WTC11 (cell line): ENCODE measurements around the gene TATDN3. TPM values are rescaled to one million over a fixed set of nuclear protein-coding genes. Genes with fewer than 3 reads are reported as not detected.
A peak's percentile ranks its signal among the peaks of the same experiment; 100 is the strongest.

Experiments used
- ATF3 ChIP-seq: sonication (generic); formaldehyde crosslinking; conservative IDR thresholded peaks from 2 replicates; pipeline ENCODE4 v1.8.1; 2022; ENCODE audit warnings: mild to moderate bottlenecking, missing genetic modification reagents
- CDX4 ChIP-seq: fragments of 250-450 bp; sonication (Bioruptor Pico); IDR thresholded peaks from 2 replicates; pipeline ENCODE4 v1.9.0; 2021; ENCODE audit warnings: moderate library complexity, mild to moderate bottlenecking, inconsistent platforms, borderline replicate concordance
- CREM ChIP-seq: sonication (generic); formaldehyde crosslinking; IDR thresholded peaks from 2 replicates; pipeline ENCODE4 v1.8.1; 2022; ENCODE audit warnings: mild to moderate bottlenecking, missing genetic modification reagents, moderate library complexity
- E2F1 ChIP-seq: sonication (generic); formaldehyde crosslinking; IDR thresholded peaks from 2 replicates; pipeline ENCODE4 v1.8.0; 2022; ENCODE audit warnings: mild to moderate bottlenecking, missing genetic modification reagents
- E2F4 ChIP-seq: sonication (generic); formaldehyde crosslinking; IDR thresholded peaks from 2 replicates; pipeline ENCODE4 v1.8.1; 2022; ENCODE audit warnings: low read depth, mild to moderate bottlenecking, moderate library complexity, missing genetic modification reagents, borderline replicate concordance
- ELF4 ChIP-seq: sonication (generic); formaldehyde crosslinking; IDR thresholded peaks from 2 replicates; pipeline ENCODE4 v1.8.1; 2022; ENCODE audit warnings: low read depth, mild to moderate bottlenecking, moderate library complexity, missing genetic modification reagents
- EMX1 ChIP-seq: fragments of 250-450 bp; sonication (Bioruptor Pico); IDR thresholded peaks from 2 replicates; pipeline ENCODE4 v1.8.0; 2021; ENCODE audit warnings: mild to moderate bottlenecking
- ESRRA ChIP-seq: sonication (generic); formaldehyde crosslinking; IDR thresholded peaks from 2 replicates; pipeline ENCODE4 v1.8.1; 2022; ENCODE audit warnings: mild to moderate bottlenecking, missing genetic modification reagents, borderline replicate concordance
- FOXK1 ChIP-seq: sonication (generic); formaldehyde crosslinking; IDR thresholded peaks from 2 replicates; pipeline ENCODE4 v1.8.0; 2022; ENCODE audit warnings: mild to moderate bottlenecking, moderate library complexity, missing genetic modification reagents
- GABPB1 ChIP-seq: sonication (generic); formaldehyde crosslinking; IDR thresholded peaks from 2 replicates; pipeline ENCODE4 v1.8.1; 2023; ENCODE audit warnings: mild to moderate bottlenecking, missing genetic modification reagents
- GTF2I ChIP-seq: fragments of 250-450 bp; sonication (Bioruptor Pico); conservative IDR thresholded peaks from 2 replicates; pipeline ENCODE4 v1.4.0; 2021; ENCODE audit warnings: mild to moderate bottlenecking
- HMGXB4 ChIP-seq: sonication (generic); formaldehyde crosslinking; IDR thresholded peaks from 2 replicates; pipeline ENCODE4 v1.8.1; 2023; ENCODE audit warnings: mild to moderate bottlenecking, moderate library complexity, missing genetic modification reagents
- IRF2 ChIP-seq: sonication (generic); formaldehyde crosslinking; IDR thresholded peaks from 2 replicates; pipeline ENCODE4 v1.8.0; 2022; ENCODE audit warnings: low read depth, missing genetic modification reagents, borderline replicate concordance
- MAX ChIP-seq: sonication (generic); formaldehyde crosslinking; IDR thresholded peaks from 2 replicates; pipeline ENCODE4 v1.8.0; 2022; ENCODE audit warnings: mild to moderate bottlenecking, missing genetic modification reagents
- MLX ChIP-seq: sonication (generic); formaldehyde crosslinking; IDR thresholded peaks from 2 replicates; pipeline ENCODE4 v1.8.1; 2023; ENCODE audit warnings: mild to moderate bottlenecking, missing genetic modification reagents, moderate library complexity
- MXD4 ChIP-seq: fragments of 250-450 bp; sonication (Bioruptor Pico); IDR thresholded peaks from 2 replicates; pipeline ENCODE4 v1.8.0; 2021; ENCODE audit warnings: mild to moderate bottlenecking, moderate library complexity, borderline replicate concordance
- NR2C2 ChIP-seq: sonication (generic); formaldehyde crosslinking; IDR thresholded peaks from 2 replicates; pipeline ENCODE4 v1.8.0; 2022; ENCODE audit warnings: mild to moderate bottlenecking, missing genetic modification reagents
- OVOL2 ChIP-seq: fragments of 250-450 bp; sonication (Bioruptor Pico); IDR thresholded peaks from 2 replicates; pipeline ENCODE4 v1.9.0; 2021; ENCODE audit warnings: mild to moderate bottlenecking, borderline replicate concordance
- RORB ChIP-seq: fragments of 250-450 bp; sonication (Bioruptor Pico); IDR thresholded peaks from 2 replicates; pipeline ENCODE4 v1.9.0; 2021; ENCODE audit warnings: mild to moderate bottlenecking
- SMAD4 ChIP-seq: sonication (generic); formaldehyde crosslinking; IDR thresholded peaks from 2 replicates; pipeline ENCODE4 v1.8.0; 2022; ENCODE audit warnings: mild to moderate bottlenecking, missing genetic modification reagents
- SP1 ChIP-seq: sonication (generic); formaldehyde crosslinking; conservative IDR thresholded peaks from 2 replicates; pipeline ENCODE4 v1.8.1; 2022; ENCODE audit warnings: missing genetic modification reagents
- USF1 ChIP-seq: sonication (generic); formaldehyde crosslinking; IDR thresholded peaks from 2 replicates; pipeline ENCODE4 v1.8.0; 2022; ENCODE audit warnings: mild to moderate bottlenecking, missing genetic modification reagents
- ZBTB43 ChIP-seq: sonication (generic); formaldehyde crosslinking; IDR thresholded peaks from 2 replicates; pipeline ENCODE4 v1.8.1; 2023; ENCODE audit warnings: mild to moderate bottlenecking, missing genetic modification reagents
- ZNF138 ChIP-seq: sonication (generic); formaldehyde crosslinking; conservative IDR thresholded peaks from 2 replicates; pipeline ENCODE4 v1.8.1; 2022; ENCODE audit warnings: mild to moderate bottlenecking, moderate library complexity, missing genetic modification reagents
- ZNF219 ChIP-seq: sonication (generic); formaldehyde crosslinking; IDR thresholded peaks from 2 replicates; pipeline ENCODE4 v1.8.0; 2023; ENCODE audit warnings: missing genetic modification reagents, mild to moderate bottlenecking, borderline replicate concordance
- ZNF416 ChIP-seq: fragments of 250-450 bp; sonication (Bioruptor Pico); IDR thresholded peaks from 2 replicates; pipeline ENCODE4 v1.9.0; 2021; ENCODE audit warnings: mild to moderate bottlenecking, inconsistent platforms
- ZNF423 ChIP-seq: fragments of 250-450 bp; sonication (Bioruptor Pico); IDR thresholded peaks from 2 replicates; pipeline ENCODE4 v2.1.2; 2022; ENCODE audit warnings: mild to moderate bottlenecking, moderate library complexity
- ZNF425 ChIP-seq: fragments of 250-450 bp; sonication (Bioruptor Pico); conservative IDR thresholded peaks from 2 replicates; pipeline ENCODE4 v1.9.0; 2021; ENCODE audit warnings: mild to moderate bottlenecking
- ZSCAN18 ChIP-seq: fragments of 250-450 bp; sonication (Bioruptor Pico); IDR thresholded peaks from 2 replicates; pipeline ENCODE4 v2.1.2; 2022; ENCODE audit warnings: mild to moderate bottlenecking, moderate library complexity
- total RNA-seq: library from RNA; stranded (reverse); gene quantifications from 3 replicates; pipeline ENCODE4 v1.2.3, GENCODE V29; 2021

Gene TATDN3
- total RNA-seq, 1 experiment from 2014 or later = 19.3 TPM

- no peak for TF ChIP-seq IRF2 (CRISPR knock-in tag)
- TF ChIP-seq MLX = no peak
- TF ChIP-seq ZBTB43 = 0 out of 2 replicates have a peak, but pooled peaks have one; percentile 30
- no peak for TF ChIP-seq MXD4
- TF ChIP-seq EMX1 = no peak
- TF ChIP-seq ZNF219 = no peak
- no peak for TF ChIP-seq SMAD4
- no peak for TF ChIP-seq ZSCAN18 (CRISPR knock-in tag)
- no peak for TF ChIP-seq ZNF138
- TF ChIP-seq NR2C2 (CRISPR knock-in tag) = no peak
- TF ChIP-seq CDX4 = no peak
- TF ChIP-seq SP1 (CRISPR knock-in tag) = peak; percentile 89
- TF ChIP-seq FOXK1 (CRISPR knock-in tag) = peak; percentile 78
- TF ChIP-seq USF1 (CRISPR knock-in tag) = no peak
- TF ChIP-seq ZNF425 (CRISPR knock-in tag) = no peak
- no peak for TF ChIP-seq OVOL2 (CRISPR knock-in tag)
- TF ChIP-seq CREM (CRISPR knock-in tag) = no peak
- TF ChIP-seq E2F4 (CRISPR knock-in tag) = no peak
- TF ChIP-seq ZNF416 = no peak
- TF ChIP-seq E2F1 = no peak
- no peak for TF ChIP-seq GTF2I (CRISPR knock-in tag)
- TF ChIP-seq ESRRA (CRISPR knock-in tag) = 0 out of 2 replicates have a peak, but pooled peaks have one; percentile 25
- peak; percentile 58; the same call in 1 of the 2 replicates for TF ChIP-seq HMGXB4 (CRISPR knock-in tag)
- no peak for TF ChIP-seq ZNF423 (CRISPR knock-in tag)
- TF ChIP-seq ELF4 (CRISPR knock-in tag) = no peak
- TF ChIP-seq MAX (CRISPR knock-in tag) = peak; percentile 82; the same call in 1 of the 2 replicates
- TF ChIP-seq RORB (CRISPR knock-in tag) = no peak
- TF ChIP-seq GABPB1 (CRISPR knock-in tag) = no peak; the same call in 1 of the 2 replicates
- TF ChIP-seq ATF3 (CRISPR knock-in tag) = no peak
These were observed 66.3 kb downstream of the TATDN3 start, which contains the start of gene FLVCR1 (continued) for GRCh38 chr1:212857992-212858460.
